ENCODE results near the gene SAMD3. TPM values are rescaled to one million over a fixed set of nuclear protein-coding genes. Genes with fewer than 3 reads are reported as not detected.

The SAMD3 gene
- total and polyA plus RNA-seq, 4 donors = 0.08 to 4.3 (median 1.2) TPM

DNA sequence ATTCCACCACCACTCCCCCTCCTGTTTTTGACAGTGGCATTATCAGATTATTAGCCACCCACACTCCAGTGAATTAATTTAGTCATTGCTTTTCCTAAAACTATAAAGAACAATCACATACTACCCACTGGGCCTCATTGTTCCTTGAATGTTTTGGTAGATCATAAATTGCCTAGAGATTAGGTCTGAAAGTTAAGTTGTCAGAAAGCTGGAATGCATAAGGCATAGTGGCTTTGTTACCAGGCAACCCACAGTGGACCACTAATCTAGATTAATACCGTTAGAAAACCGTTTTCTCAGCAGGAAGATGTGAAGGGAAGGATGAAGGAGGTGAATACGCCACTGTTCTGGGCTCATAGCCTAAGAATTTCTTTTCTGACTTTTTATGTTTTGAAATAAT is 75.6 kb downstream of the SAMD3 start:
- H3K36me3 ChIP-seq (ENCODE audit: control insufficient read depth in 4 of 4, insufficient read depth in 3 of 4, low read depth in 1 of 4, low read length in 3 of 4) = peaks cover 0 to 11% (median 1%) of the 10 kb centered on the region in 4 donors
- 95% methylated on average over 3 of the region's 3 CpGs for WGBS
- no peaks in the 10 kb centered on the region for H3K4me1 ChIP-seq (ENCODE audit: control insufficient read depth in 4 of 4, insufficient read depth in 4 of 4, low read length in 3 of 4)
- H3K4me3 ChIP-seq (ENCODE audit: low read depth in 1 of 3, low read length in 3 of 3) = no peak overlapping the region
- no peak for DNase-seq (ENCODE audit: low spot score)
- H3K27ac ChIP-seq (ENCODE audit: low read depth in 1 of 2, low read length in 2 of 2) = no peak overlapping the region
- no peaks in the 10 kb centered on the region for H3K27me3 ChIP-seq (ENCODE audit: control insufficient read depth in 4 of 4, insufficient read depth in 4 of 4, low read length in 3 of 4)
- no peak overlapping the region for H3K9ac ChIP-seq (ENCODE audit: low read depth in 1 of 2, low read length in 2 of 2)
- TF ChIP-seq JUND (IDR thresholded peaks at IDR 0.05) (no peak), SP1 (IDR thresholded peaks at IDR 0.05) (no peak), RAD21 (IDR thresholded peaks at IDR 0.05) (no peak), TAF1 (conservative IDR thresholded peaks at IDR 0.05) (no peak), FOXA2 (IDR thresholded peaks at IDR 0.05) (no peak), YY1 (IDR thresholded peaks at IDR 0.05) (no peak), HNF4A (conservative IDR thresholded peaks at IDR 0.05) (no peak), GABPA (IDR thresholded peaks at IDR 0.05 in 1 of 2, conservative IDR thresholded peaks at IDR 0.05 in 1 of 2) (no peak), HNF4G (IDR thresholded peaks at IDR 0.05) (no peak), EGR1 (IDR thresholded peaks at IDR 0.05; ENCODE audit: low read depth in 2 of 2) (no peak), RXRA (IDR thresholded peaks at IDR 0.05) (no peak), FOXA1 (IDR thresholded peaks at IDR 0.05) (no peak)
- TF ChIP-seq, protein P1, sequence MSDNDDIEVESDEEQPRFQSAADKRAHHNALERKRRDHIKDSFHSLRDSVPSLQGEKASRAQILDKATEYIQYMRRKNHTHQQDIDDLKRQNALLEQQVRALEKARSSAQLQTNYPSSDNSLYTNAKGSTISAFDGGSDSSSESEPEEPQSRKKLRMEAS (IDR thresholded peaks at IDR 0.05) = no peak
- TF ChIP-seq, protein P2, sequence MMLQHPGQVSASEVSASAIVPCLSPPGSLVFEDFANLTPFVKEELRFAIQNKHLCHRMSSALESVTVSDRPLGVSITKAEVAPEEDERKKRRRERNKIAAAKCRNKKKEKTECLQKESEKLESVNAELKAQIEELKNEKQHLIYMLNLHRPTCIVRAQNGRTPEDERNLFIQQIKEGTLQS (IDR thresholded peaks at IDR 0.05) = no peak
- TF ChIP-seq, protein P3, sequence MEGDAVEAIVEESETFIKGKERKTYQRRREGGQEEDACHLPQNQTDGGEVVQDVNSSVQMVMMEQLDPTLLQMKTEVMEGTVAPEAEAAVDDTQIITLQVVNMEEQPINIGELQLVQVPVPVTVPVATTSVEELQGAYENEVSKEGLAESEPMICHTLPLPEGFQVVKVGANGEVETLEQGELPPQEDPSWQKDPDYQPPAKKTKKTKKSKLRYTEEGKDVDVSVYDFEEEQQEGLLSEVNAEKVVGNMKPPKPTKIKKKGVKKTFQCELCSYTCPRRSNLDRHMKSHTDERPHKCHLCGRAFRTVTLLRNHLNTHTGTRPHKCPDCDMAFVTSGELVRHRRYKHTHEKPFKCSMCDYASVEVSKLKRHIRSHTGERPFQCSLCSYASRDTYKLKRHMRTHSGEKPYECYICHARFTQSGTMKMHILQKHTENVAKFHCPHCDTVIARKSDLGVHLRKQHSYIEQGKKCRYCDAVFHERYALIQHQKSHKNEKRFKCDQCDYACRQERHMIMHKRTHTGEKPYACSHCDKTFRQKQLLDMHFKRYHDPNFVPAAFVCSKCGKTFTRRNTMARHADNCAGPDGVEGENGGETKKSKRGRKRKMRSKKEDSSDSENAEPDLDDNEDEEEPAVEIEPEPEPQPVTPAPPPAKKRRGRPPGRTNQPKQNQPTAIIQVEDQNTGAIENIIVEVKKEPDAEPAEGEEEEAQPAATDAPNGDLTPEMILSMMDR (IDR thresholded peaks at IDR 0.05; ENCODE audit: low read depth, low read length, missing input control) = no peak
- TF ChIP-seq, protein P4, sequence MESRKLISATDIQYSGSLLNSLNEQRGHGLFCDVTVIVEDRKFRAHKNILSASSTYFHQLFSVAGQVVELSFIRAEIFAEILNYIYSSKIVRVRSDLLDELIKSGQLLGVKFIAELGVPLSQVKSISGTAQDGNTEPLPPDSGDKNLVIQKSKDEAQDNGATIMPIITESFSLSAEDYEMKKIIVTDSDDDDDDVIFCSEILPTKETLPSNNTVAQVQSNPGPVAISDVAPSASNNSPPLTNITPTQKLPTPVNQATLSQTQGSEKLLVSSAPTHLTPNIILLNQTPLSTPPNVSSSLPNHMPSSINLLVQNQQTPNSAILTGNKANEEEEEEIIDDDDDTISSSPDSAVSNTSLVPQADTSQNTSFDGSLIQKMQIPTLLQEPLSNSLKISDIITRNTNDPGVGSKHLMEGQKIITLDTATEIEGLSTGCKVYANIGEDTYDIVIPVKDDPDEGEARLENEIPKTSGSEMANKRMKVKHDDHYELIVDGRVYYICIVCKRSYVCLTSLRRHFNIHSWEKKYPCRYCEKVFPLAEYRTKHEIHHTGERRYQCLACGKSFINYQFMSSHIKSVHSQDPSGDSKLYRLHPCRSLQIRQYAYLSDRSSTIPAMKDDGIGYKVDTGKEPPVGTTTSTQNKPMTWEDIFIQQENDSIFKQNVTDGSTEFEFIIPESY (IDR thresholded peaks at IDR 0.05) = no peak
- H3K9me3 ChIP-seq (ENCODE audit: control insufficient read depth in 4 of 4, low read length in 3 of 4) = no peaks in the 10 kb centered on the region

DNA sequence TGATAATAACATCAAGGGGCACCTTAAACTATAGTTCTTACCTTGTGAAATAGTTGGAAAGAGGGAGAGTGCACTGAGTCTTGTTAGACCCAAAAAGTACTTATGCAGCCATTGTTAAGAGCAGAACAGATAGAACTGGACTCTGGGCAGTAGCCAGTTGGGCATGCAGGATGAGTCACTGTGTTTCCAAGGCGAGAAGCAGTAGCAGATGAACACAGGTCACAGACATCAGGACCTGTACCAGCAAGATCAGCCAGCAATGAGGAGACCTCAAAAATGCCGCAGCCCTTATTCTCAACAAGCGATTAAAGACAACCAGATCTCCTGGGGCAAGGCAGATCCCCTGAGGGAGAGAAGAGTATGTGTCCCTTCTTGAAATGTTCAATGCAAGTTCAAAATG is 79.0 kb downstream of the SAMD3 start:
- H3K9ac ChIP-seq (ENCODE audit: low read depth in 1 of 2, low read length in 2 of 2) = no peak overlapping the region
- no peak overlapping the region for H3K4me3 ChIP-seq (ENCODE audit: low read depth in 1 of 3, low read length in 3 of 3)
- H3K36me3 ChIP-seq (ENCODE audit: control insufficient read depth in 4 of 4, insufficient read depth in 3 of 4, low read depth in 1 of 4, low read length in 3 of 4) = peaks cover 2 to 19% (median 5%) of the 10 kb centered on the region in 4 donors
- no peak for DNase-seq (ENCODE audit: low spot score)
- H3K4me1 ChIP-seq (ENCODE audit: control insufficient read depth in 4 of 4, insufficient read depth in 4 of 4, low read length in 3 of 4) = no peaks in the 10 kb centered on the region
- H3K27me3 ChIP-seq (ENCODE audit: control insufficient read depth in 4 of 4, insufficient read depth in 4 of 4, low read length in 3 of 4) = no peaks in the 10 kb centered on the region
- H3K9me3 ChIP-seq (ENCODE audit: control insufficient read depth in 4 of 4, low read length in 3 of 4) = no peaks in the 10 kb centered on the region
- H3K27ac ChIP-seq (ENCODE audit: low read depth in 1 of 2, low read length in 2 of 2) = no peak overlapping the region
- 97% methylated on average over 3 of the region's 3 CpGs for WGBS
- TF ChIP-seq, protein P4 (IDR thresholded peaks at IDR 0.05) = no peak
- no peak for TF ChIP-seq JUND (IDR thresholded peaks at IDR 0.05)
- no peak for TF ChIP-seq YY1 (IDR thresholded peaks at IDR 0.05)
- TF ChIP-seq EGR1 (IDR thresholded peaks at IDR 0.05; ENCODE audit: low read depth in 2 of 2) = no peak
- TF ChIP-seq GABPA (IDR thresholded peaks at IDR 0.05 in 1 of 2, conservative IDR thresholded peaks at IDR 0.05 in 1 of 2) = no peak
- no peak for TF ChIP-seq SP1 (IDR thresholded peaks at IDR 0.05)
- no peak for TF ChIP-seq NR2F2 (IDR thresholded peaks at IDR 0.05)
- TF ChIP-seq TAF1 (conservative IDR thresholded peaks at IDR 0.05) = no peak
- no peak for TF ChIP-seq HNF4A (conservative IDR thresholded peaks at IDR 0.05)
- TF ChIP-seq FOXA2 (IDR thresholded peaks at IDR 0.05) = no peak
- no peak for TF ChIP-seq HNF4G (IDR thresholded peaks at IDR 0.05)
- TF ChIP-seq, protein P2 (IDR thresholded peaks at IDR 0.05) = no peak
- no peak for TF ChIP-seq RAD21 (IDR thresholded peaks at IDR 0.05)
- no peak for TF ChIP-seq RXRA (IDR thresholded peaks at IDR 0.05)
- TF ChIP-seq, protein P5, sequence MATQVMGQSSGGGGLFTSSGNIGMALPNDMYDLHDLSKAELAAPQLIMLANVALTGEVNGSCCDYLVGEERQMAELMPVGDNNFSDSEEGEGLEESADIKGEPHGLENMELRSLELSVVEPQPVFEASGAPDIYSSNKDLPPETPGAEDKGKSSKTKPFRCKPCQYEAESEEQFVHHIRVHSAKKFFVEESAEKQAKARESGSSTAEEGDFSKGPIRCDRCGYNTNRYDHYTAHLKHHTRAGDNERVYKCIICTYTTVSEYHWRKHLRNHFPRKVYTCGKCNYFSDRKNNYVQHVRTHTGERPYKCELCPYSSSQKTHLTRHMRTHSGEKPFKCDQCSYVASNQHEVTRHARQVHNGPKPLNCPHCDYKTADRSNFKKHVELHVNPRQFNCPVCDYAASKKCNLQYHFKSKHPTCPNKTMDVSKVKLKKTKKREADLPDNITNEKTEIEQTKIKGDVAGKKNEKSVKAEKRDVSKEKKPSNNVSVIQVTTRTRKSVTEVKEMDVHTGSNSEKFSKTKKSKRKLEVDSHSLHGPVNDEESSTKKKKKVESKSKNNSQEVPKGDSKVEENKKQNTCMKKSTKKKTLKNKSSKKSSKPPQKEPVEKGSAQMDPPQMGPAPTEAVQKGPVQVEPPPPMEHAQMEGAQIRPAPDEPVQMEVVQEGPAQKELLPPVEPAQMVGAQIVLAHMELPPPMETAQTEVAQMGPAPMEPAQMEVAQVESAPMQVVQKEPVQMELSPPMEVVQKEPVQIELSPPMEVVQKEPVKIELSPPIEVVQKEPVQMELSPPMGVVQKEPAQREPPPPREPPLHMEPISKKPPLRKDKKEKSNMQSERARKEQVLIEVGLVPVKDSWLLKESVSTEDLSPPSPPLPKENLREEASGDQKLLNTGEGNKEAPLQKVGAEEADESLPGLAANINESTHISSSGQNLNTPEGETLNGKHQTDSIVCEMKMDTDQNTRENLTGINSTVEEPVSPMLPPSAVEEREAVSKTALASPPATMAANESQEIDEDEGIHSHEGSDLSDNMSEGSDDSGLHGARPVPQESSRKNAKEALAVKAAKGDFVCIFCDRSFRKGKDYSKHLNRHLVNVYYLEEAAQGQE (IDR thresholded peaks at IDR 0.05) = no peak
- TF ChIP-seq, protein P3 (IDR thresholded peaks at IDR 0.05; ENCODE audit: low read depth, low read length, missing input control) = no peak
